NCI-H187 (cell line): Measurements from ENCODE around the gene TMEM259.

Experiments used
- DNase-seq, 2 experiments: peaks; one replicate each; lab custom pipeline; 2025; lab: John Stamatoyannopoulos, UW

Gene TMEM259

DNA sequence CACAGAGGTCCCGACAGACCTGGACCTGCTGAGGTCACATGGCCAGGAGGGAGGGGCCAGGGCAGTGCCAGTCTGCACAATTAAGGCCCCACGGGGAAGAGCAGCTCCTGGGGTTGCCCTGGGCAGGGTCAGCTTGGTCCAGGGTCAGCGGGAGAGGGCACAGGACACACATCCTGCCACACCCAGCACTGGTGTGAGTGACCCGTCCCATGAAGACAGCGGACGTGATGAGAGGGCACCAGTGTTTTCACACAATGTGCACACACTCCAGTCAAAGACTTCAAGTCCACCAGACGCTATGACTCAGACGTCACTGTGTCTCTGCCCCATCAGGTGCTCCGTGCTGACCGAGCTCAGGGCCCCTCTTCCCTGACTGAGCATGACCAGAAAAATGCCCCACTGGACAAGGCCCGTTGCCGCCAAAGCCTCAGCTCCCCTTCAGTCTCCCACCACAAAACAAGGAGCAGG is 4.2 kb downstream of the TMEM259 start:
- no peak for DNase-seq

DNA sequence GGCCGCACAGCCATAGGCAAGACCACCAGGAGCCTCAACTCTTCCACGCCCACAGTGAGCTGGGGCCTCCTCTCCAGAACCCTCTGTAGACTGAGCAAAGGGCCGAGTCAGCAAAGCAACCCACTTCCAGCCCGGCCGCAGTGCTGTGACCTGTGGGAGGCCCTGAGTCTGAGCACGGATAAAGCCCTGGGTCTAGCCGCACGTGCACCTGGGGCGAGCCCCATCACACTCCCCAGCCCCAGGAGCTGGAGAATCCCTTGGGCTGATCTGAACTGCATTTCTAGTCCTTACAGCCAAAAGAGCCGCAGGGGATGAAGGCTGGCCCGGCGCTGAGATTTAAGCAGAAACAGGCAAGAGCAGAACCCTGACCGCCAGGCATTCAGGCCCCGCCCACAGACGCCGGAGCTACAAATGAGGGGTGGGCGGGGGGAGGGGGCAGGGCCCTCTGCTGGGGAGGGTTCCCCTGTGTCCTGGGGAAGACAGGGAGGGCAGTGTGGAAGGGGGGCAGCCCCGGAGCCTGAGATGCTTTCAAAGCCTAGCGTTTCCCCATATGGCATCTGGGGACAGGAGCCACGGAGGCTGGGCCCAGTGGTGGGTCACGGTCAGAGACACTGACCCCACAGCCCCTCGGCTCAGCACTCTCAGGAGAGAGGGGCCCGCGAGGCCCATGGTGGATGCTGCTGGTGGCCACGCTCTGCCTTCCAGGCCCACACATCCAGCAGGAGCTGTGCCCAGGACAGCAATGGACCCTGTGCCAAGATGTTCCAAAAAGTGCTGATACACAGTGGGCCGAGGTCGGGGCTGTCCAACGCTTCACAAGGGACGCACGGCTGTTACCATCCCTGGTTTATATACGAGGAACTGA is 4.9 kb downstream of the TMEM259 start:
- DNase-seq: no peak

- no peak for DNase-seq
Observed at GRCh38 chr19:1015061-1015781, 5.7 kb downstream of the TMEM259 start.

DNA sequence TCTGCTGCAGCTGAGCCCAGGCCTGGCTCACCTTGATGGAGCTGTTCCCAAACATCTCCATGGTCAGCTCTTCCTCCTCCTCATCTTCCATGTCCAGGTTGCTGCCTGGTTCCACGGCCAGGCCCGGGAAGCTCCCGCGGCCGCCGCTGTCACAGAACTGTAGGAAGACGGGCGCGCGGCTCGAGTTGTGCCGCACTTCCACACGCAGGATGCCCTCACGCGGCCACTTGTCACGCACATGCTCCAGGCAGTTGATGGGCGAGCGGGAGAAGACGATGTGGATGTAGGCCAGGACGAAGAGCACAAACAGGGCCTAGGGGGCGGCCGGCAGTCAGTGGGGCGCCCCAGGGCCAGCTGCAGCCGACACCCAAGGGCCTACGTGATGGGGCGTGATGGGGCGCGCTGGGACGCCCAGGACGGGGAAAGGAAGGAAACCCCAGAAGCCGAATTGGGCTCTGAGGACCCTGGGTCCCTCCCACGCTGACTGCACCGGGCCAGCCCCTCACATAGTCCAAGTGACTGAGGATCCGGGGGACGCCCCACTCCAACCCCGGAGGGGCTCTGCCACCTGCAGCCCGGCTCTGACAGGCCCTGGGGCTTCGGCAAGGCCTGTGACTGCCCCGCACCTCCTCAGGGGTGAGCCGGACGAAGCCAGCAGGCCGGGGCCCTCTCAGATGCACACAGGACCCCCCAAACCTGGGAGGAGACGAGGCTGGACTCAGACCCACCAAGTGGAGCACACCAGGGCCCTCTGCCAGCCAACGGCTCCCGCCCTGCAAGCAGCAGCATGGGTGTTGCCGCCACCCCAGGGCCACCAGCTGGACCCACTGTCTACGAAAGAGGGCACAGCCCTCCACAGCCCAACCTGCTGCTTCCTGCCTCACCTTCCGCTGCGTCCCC is 6.5 kb downstream of the TMEM259 start:
- DNase-seq: no peak

GRCh38 chr19:1013218-1013617 is 7.7 kb downstream of the TMEM259 start:
- DNase-seq: no peak

GRCh38 chr19:1012334-1012733 is 8.6 kb downstream of the TMEM259 start:
- no peak for DNase-seq

DNA sequence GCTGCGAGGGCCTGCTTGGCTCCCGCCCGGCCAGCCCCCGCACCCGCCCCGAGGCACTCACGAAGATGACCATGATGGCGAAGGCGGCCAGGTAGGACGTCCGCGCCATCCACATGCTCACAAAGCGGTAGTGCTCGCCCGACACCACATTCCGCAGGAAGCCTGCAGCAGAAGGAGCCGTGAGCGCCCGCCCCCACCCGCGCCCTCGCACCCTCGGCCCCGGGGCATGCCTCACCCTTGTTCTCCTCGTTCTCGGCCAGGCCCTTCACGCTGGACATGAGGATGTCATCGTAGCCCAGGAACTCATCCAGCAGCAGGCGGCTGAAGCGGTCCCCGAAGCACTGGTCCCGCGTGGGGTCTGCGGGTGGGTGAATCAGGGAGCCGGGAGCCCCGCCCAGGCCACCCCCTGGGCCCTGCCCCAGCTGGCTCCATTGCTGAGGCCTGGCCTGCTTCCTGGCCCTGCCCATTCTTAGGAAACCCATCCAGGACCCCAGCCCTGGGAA is 9.0 kb downstream of the TMEM259 start:
- DNase-seq: no peak

- no peak for DNase-seq
Observed at GRCh38 chr19:1010586-1011510, 10.1 kb downstream of the TMEM259 start.

- no peak for DNase-seq
Observed at GRCh38 chr19:1009981-1010538, 10.9 kb downstream of the TMEM259 start.

- no peak for DNase-seq
Observed at GRCh38 chr19:1009041-1009980, 11.6 kb downstream of the TMEM259 start.

GRCh38 chr19:1008268-1009040 is 12.5 kb downstream of the TMEM259 start:
- DNase-seq: no peak

- no peak for DNase-seq
Observed at GRCh38 chr19:1007399-1008251, 13.3 kb downstream of the TMEM259 start.

DNA sequence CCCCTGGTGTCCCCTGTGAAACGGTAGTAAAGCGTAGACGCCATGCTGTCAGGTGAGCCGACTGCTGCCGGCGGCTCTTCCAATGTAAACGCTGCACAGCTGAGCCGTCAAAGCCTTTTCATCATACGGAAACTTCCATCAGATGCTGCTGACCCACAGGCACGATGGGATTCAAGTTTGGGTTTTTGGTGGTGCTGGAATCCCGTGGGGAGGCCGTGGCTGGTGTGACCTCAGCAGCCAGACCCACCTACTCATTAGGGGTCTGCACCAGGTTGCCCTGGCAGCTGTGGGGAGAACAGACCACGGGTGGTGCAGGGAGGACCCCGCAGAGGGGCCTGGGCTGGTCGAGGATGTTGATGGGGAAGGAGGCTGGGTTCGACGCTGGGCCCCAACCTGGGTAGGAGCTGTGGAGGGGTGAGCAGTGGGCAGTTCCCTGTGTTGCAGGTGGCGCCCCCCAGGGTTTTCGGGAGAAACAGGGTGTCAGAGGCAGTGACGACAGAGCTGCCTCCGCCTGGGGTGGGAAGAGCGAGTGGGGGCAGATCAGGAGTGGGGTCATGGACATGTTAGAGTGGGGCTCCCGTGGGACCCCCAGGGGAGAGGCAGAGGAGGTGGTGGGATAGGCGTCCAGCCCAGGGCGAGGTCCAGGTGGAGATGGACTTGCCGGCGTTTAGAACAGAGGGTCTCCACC is 14.1 kb downstream of the TMEM259 start:
- no peak for DNase-seq

DNA sequence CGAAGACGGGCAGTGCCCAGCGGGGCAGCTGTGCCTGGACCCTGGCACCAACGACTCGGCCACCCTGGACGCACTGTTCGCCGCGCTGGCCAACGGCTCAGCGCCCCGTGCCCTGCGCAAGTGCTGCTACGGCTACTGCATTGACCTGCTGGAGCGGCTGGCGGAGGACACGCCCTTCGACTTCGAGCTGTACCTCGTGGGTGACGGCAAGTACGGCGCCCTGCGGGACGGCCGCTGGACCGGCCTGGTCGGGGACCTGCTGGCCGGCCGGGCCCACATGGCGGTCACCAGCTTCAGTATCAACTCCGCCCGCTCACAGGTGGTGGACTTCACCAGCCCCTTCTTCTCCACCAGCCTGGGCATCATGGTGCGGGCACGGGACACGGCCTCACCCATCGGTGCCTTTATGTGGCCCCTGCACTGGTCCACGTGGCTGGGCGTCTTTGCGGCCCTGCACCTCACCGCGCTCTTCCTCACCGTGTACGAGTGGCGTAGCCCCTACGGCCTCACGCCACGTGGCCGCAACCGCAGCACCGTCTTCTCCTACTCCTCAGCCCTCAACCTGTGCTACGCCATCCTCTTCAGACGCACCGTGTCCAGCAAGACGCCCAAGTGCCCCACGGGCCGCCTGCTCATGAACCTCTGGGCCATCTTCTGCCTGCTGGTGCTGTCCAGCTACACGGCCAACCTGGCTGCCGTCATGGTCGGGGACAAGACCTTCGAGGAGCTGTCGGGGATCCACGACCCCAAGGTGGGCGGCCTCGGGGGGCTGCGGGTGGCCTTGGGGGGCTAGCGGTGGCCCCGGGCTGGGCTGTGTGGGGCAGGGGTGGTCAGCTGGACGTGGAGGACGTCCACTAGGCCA is 15.9 kb downstream of the TMEM259 start:
- no peak for DNase-seq

DNA sequence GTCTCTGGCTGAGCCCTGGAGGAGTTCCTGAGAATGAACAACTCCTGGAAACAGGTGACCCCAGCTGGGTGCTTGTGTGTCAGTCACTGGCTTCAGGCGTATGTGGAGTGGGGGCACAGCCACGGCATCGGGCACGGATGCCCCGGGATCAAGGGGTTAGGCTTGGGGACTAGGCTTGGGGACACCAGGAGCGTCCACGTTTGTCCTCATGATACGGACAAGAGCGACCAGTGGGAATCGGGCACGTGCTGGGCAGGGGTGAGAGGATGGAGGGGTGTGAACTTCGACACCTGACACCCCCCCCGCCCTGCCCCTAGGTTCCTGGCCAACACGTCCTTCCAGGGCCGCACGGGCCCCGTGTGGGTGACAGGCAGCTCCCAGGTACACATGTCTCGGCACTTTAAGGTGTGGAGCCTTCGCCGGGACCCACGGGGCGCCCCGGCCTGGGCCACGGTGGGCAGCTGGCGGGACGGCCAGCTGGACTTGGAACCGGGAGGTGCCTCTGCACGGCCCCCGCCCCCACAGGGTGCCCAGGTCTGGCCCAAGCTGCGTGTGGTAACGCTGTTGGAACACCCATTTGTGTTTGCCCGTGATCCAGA is 16.6 kb downstream of the TMEM259 start:
- no peak for DNase-seq

DNA sequence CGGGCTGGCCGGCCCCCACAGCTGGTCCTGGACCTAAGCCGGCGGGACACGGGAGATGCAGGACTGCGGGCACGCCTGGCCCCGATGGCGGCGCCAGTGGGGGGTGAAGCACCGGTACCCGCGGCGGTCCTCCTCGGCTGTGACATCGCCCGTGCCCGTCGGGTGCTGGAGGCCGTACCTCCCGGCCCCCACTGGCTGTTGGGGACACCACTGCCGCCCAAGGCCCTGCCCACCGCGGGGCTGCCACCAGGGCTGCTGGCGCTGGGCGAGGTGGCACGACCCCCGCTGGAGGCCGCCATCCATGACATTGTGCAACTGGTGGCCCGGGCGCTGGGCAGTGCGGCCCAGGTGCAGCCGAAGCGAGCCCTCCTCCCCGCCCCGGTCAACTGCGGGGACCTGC is 17.6 kb downstream of the TMEM259 start:
- no peak for DNase-seq
